Neural cell (in vitro differentiated cells): ENCODE data around the gene TBC1D10A. TPM values are rescaled to one million over a fixed set of nuclear protein-coding genes. Genes with fewer than 3 reads are reported as not detected.

Experiments
- H2AFZ ChIP-seq: fragments of 200-600, 300-800 bp; sonication (generic), shearing (Covaris generic); 2 replicates; pipeline ENCODE4 v1.6.0; 2014; ENCODE audit warnings: low read depth, mild to moderate bottlenecking, antibody characterized with exemption, low read length, moderate library complexity
- H3F3A ChIP-seq: fragments of 200-600 bp; shearing (Covaris generic); 2 replicates; pipeline ENCODE4 v1.6.1; 2016; ENCODE audit warnings: mild to moderate bottlenecking, moderate library complexity, mixed read lengths, antibody characterized with exemption, low read length; ENCODE audit not compliant: insufficient read depth, poor library complexity, severe bottlenecking
- H3K27ac ChIP-seq: fragments of 200-600, 300-800 bp; sonication (generic), shearing (Covaris generic); 2 replicates; pipeline ENCODE4 v1.5.1; 2014; ENCODE audit warnings: mild to moderate bottlenecking, low read length, moderate library complexity
- H3K27me3 ChIP-seq: fragments of 300-800, 200-600 bp; sonication (generic), shearing (Covaris generic); 2 replicates; pipeline ENCODE4 v1.6.0; 2014; ENCODE audit warnings: mild to moderate bottlenecking, low read depth, low read length, moderate library complexity; ENCODE audit not compliant: insufficient read depth
- H3K36me3 ChIP-seq: fragments of 300-800, 200-600 bp; sonication (generic), shearing (Covaris generic); 2 replicates; pipeline ENCODE4 v1.5.1; 2014; ENCODE audit warnings: mild to moderate bottlenecking, antibody characterized with exemption, low read length, moderate library complexity; ENCODE audit not compliant: insufficient read depth
- H3K4me2 ChIP-seq: fragments of 300-800, 200-600 bp; sonication (generic), shearing (Covaris generic); 2 replicates; pipeline ENCODE4 v1.6.0; 2014; ENCODE audit warnings: mild to moderate bottlenecking, low read length
- H3K4me3 ChIP-seq: fragments of 300-800, 200-600 bp; sonication (generic), shearing (Covaris generic); 2 replicates; pipeline ENCODE4 v1.5.1; 2014; ENCODE audit warnings: mild to moderate bottlenecking, low read length, moderate library complexity
- H3K79me2 ChIP-seq: fragments of 200-600 bp; shearing (Covaris generic); replicated peaks from 2 replicates; pipeline ENCODE4 v1.6.0; 2014; ENCODE audit warnings: mild to moderate bottlenecking, low read length, moderate library complexity; ENCODE audit not compliant: insufficient read depth
- H3K9ac ChIP-seq: fragments of 300-800, 200-600 bp; sonication (generic), shearing (Covaris generic); 2 replicates; pipeline ENCODE4 v1.6.1; 2016; ENCODE audit warnings: mild to moderate bottlenecking, low read length, mixed read lengths
- H3K9me2 ChIP-seq: fragments of 200-600 bp; shearing (Covaris generic); 2 replicates; pipeline ENCODE4 v1.6.1; 2016; ENCODE audit warnings: mild to moderate bottlenecking, low read length, mixed read lengths; ENCODE audit not compliant: insufficient read depth
- H3K9me3 ChIP-seq: fragments of 200-600, 300-800 bp; sonication (generic), shearing (Covaris generic); 2 replicates; pipeline ENCODE4 v1.6.1; 2016; ENCODE audit warnings: mild to moderate bottlenecking, mixed run types, low read length, moderate library complexity, mixed read lengths
- H4K20me1 ChIP-seq: fragments of 200-600 bp; shearing (Covaris generic); 2 replicates; pipeline ENCODE4 v1.6.1; 2016; ENCODE audit warnings: mild to moderate bottlenecking, mixed run types; ENCODE audit not compliant: insufficient read depth
- EP300 ChIP-seq: fragments of 450-650 bp; conservative IDR thresholded peaks from 2 replicates; pipeline ENCODE4 v1.6.1; 2014; ENCODE audit warnings: antibody characterized with exemption, mild to moderate bottlenecking, moderate library complexity; ENCODE audit not compliant: poor library complexity, severe bottlenecking
- EZH2 ChIP-seq: fragments of 200-600, 300-800 bp; shearing (Covaris generic), sonication (generic); IDR thresholded peaks from 2 replicates; pipeline ENCODE4 v1.6.1; 2014; ENCODE audit warnings: antibody characterized with exemption, low read length, borderline replicate concordance, mild to moderate bottlenecking; ENCODE audit not compliant: insufficient read depth, poor library complexity, severe bottlenecking
- MXI1 ChIP-seq: fragments of 450-650 bp; conservative IDR thresholded peaks from 2 replicates; pipeline ENCODE4 v1.6.1; 2014; ENCODE audit warnings: antibody characterized with exemption, mild to moderate bottlenecking; ENCODE audit not compliant: poor library complexity, severe bottlenecking
- POLR2AphosphoS5 ChIP-seq: IDR thresholded peaks from 2 replicates; pipeline ENCODE4 v1.6.1; 2012
- RAD21 ChIP-seq: fragments of 450-650 bp; conservative IDR thresholded peaks from 2 replicates; pipeline ENCODE4 v1.6.1; 2014; ENCODE audit warnings: antibody characterized with exemption, mild to moderate bottlenecking, moderate library complexity
- SMC3 ChIP-seq: fragments of 450-650 bp; conservative IDR thresholded peaks from 2 replicates; pipeline ENCODE4 v1.6.1; 2014; ENCODE audit warnings: antibody characterized with exemption, mild to moderate bottlenecking, moderate library complexity; ENCODE audit not compliant: poor library complexity
- TAF1 ChIP-seq: IDR thresholded peaks from 2 replicates; pipeline ENCODE4 v1.6.1; 2012; ENCODE audit warnings: low read depth
- polyA plus RNA-seq: library from polyadenylated mRNA; depleted of rRNA; stranded (reverse); fragments of >200 nt; gene quantifications from 2 replicates; pipeline ENCODE4 v1.2.3, GENCODE V29; 2014
- TF ChIP-seq, protein P1 (sequence below): IDR thresholded peaks from 2 replicates; pipeline ENCODE4 v1.6.1; 2012; ENCODE audit warnings: borderline replicate concordance
- TF ChIP-seq, protein P2 (sequence below): fragments of 450-650 bp; IDR thresholded peaks from 2 replicates; pipeline ENCODE4 v1.5.1; 2014; ENCODE audit warnings: antibody characterized with exemption, mild to moderate bottlenecking, moderate library complexity; ENCODE audit not compliant: poor library complexity, severe bottlenecking

The TBC1D10A gene
- polyA plus RNA-seq, 1 donor from 2014 or later: 11.9 TPM

DNA sequence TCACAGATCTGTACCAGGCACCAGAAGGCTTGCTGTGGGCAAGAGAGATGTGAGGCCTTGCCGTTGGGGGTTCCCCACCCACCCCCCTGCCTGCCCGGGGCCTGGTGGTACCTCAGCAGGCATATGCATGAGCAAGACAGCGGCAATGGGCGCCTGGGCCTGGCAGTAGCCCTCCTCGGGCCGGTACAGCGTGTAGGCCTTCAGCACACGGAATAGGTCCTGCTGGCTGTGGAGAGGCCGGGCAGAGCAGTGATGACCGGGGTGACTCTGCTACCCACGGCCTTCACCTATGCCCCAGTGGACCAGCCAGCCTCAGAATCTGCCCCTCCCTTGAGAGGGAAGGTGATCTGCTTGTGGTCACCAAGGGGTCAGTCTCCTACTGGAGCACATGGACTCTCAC, 31.9 kb downstream of the TBC1D10A start:
- Histone ChIP-seq H3K4me2 (no peak overlapping the region), H3K9me3 (no peaks in the 10 kb centered on the region), H3K4me3 (no peak overlapping the region), H3K79me2 (no peaks in the 10 kb centered on the region), H3F3A (no peaks in the 10 kb centered on the region), H3K9ac (no peak overlapping the region), H2AFZ (no peak overlapping the region), H3K9me2 (no peaks in the 10 kb centered on the region), H3K27me3 (no peaks in the 10 kb centered on the region), H3K36me3 (no peaks in the 10 kb centered on the region), H3K27ac (no peak overlapping the region), H4K20me1 (no peaks in the 10 kb centered on the region)
- TF ChIP-seq RAD21: no peak
- no peak for TF ChIP-seq MXI1
- no peak for TF ChIP-seq POLR2AphosphoS5

DNA sequence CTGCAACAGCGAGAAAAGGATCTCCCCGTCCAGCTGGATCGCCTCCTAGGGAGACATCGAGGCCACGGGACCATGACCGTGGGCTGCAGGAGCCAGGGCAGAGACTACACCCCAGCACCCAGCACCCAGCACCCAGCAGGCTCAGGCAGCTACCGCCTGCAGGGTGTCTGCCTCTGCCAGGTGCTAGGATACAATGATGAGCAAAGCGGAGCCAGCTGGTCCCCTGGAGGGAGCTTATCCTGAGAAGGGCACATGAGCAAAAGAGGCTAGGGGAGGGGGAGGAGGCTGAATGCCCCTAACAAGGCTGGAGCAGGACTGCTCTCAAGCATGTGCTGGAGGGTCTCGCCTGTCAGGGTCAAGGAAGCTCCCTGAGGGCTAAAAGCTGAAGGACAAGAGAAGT, 32.7 kb downstream of the TBC1D10A start:
- no peak overlapping the region for H3K9ac ChIP-seq
- no peaks in the 10 kb centered on the region for H3K9me3 ChIP-seq
- H3K27me3 ChIP-seq: no peaks in the 10 kb centered on the region
- H3K4me2 ChIP-seq: no peak overlapping the region
- no peaks in the 10 kb centered on the region for H3K79me2 ChIP-seq
- H3K36me3 ChIP-seq: no peaks in the 10 kb centered on the region
- TF ChIP-seq EZH2 (no peak), POLR2AphosphoS5 (no peak), EP300 (no peak), TAF1 (no peak), SMC3 (no peak), RAD21 (no peak), MXI1 (no peak)
- TF ChIP-seq, protein P1, sequence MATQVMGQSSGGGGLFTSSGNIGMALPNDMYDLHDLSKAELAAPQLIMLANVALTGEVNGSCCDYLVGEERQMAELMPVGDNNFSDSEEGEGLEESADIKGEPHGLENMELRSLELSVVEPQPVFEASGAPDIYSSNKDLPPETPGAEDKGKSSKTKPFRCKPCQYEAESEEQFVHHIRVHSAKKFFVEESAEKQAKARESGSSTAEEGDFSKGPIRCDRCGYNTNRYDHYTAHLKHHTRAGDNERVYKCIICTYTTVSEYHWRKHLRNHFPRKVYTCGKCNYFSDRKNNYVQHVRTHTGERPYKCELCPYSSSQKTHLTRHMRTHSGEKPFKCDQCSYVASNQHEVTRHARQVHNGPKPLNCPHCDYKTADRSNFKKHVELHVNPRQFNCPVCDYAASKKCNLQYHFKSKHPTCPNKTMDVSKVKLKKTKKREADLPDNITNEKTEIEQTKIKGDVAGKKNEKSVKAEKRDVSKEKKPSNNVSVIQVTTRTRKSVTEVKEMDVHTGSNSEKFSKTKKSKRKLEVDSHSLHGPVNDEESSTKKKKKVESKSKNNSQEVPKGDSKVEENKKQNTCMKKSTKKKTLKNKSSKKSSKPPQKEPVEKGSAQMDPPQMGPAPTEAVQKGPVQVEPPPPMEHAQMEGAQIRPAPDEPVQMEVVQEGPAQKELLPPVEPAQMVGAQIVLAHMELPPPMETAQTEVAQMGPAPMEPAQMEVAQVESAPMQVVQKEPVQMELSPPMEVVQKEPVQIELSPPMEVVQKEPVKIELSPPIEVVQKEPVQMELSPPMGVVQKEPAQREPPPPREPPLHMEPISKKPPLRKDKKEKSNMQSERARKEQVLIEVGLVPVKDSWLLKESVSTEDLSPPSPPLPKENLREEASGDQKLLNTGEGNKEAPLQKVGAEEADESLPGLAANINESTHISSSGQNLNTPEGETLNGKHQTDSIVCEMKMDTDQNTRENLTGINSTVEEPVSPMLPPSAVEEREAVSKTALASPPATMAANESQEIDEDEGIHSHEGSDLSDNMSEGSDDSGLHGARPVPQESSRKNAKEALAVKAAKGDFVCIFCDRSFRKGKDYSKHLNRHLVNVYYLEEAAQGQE: no peak
- TF ChIP-seq, protein P2, sequence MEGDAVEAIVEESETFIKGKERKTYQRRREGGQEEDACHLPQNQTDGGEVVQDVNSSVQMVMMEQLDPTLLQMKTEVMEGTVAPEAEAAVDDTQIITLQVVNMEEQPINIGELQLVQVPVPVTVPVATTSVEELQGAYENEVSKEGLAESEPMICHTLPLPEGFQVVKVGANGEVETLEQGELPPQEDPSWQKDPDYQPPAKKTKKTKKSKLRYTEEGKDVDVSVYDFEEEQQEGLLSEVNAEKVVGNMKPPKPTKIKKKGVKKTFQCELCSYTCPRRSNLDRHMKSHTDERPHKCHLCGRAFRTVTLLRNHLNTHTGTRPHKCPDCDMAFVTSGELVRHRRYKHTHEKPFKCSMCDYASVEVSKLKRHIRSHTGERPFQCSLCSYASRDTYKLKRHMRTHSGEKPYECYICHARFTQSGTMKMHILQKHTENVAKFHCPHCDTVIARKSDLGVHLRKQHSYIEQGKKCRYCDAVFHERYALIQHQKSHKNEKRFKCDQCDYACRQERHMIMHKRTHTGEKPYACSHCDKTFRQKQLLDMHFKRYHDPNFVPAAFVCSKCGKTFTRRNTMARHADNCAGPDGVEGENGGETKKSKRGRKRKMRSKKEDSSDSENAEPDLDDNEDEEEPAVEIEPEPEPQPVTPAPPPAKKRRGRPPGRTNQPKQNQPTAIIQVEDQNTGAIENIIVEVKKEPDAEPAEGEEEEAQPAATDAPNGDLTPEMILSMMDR: no peak
- H2AFZ ChIP-seq: no peak overlapping the region
- no peak overlapping the region for H3K27ac ChIP-seq
- no peaks in the 10 kb centered on the region for H4K20me1 ChIP-seq
- H3F3A ChIP-seq: no peaks in the 10 kb centered on the region
- no peak overlapping the region for H3K4me3 ChIP-seq
- no peaks in the 10 kb centered on the region for H3K9me2 ChIP-seq

DNA sequence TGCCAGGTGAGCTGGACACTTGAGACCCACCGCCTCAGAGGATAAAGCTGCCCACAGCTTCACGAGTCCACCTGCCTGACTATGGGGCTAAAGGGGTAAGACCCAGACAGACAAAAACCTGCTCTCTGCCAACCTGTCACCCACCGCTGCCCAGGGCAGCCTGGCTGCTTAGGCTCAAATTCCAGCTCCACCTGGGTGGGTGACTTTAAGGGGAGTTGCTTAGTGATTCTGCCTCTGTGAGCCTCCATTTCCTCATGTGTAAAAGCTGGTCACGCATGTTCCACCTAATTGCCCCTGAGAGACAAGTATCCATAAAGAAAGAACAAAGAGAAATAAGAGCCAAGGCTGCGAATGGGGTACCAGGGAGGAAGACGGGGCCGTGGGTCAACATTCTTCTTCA, 33.7 kb downstream of the TBC1D10A start:
- no peaks in the 10 kb centered on the region for H3K9me2 ChIP-seq
- no peak overlapping the region for H3K9ac ChIP-seq
- H3K4me3 ChIP-seq: no peak overlapping the region
- H3K27ac ChIP-seq: no peak overlapping the region
- H3K9me3 ChIP-seq: no peaks in the 10 kb centered on the region
- no peaks in the 10 kb centered on the region for H3F3A ChIP-seq
- no peaks in the 10 kb centered on the region for H3K36me3 ChIP-seq
- TF ChIP-seq, protein P2: no peak
- TF ChIP-seq EZH2 (no peak), TAF1 (no peak), MXI1 (no peak), RAD21 (no peak), POLR2AphosphoS5 (no peak), EP300 (no peak), SMC3 (no peak)
- TF ChIP-seq, protein P1: no peak
- no peak overlapping the region for H3K4me2 ChIP-seq
- no peak overlapping the region for H2AFZ ChIP-seq
- H3K27me3 ChIP-seq: no peaks in the 10 kb centered on the region
- no peaks in the 10 kb centered on the region for H4K20me1 ChIP-seq
- no peaks in the 10 kb centered on the region for H3K79me2 ChIP-seq
